ENCODE data around the gene CADPS2. TPM values are rescaled to one million over a fixed set of nuclear protein-coding genes. Genes with fewer than 3 reads are reported as not detected.

CADPS2 gene
- total RNA-seq, 2 experiments from 2014 or later = not detected

DNA sequence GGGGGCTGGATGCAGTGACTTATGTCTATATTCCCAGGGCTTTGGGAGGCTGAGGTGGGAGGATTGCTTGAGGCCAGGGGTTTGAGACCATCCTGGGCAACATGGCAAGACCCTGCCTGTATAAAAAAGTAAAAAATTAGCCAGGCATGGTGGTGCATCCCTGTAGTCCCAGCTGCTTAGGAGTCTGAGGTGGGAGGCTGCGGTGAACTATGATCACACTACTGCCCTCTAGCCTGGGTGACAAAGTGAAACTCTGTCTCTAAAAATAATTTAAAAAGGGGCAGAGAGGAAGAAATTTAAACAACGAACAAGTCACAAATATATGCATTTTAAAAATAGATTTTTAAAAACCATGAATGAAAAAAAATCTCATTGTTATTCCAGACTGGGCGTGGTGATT lies 535.6 kb downstream of the CADPS2 start:
- no peaks in the 10 kb centered on the region for H3K36me3 Mint-ChIP-seq (ENCODE audit: low read depth)
- no peak for ATAC-seq
- ChIA-PET POLR2A (no interaction called here), CTCF (no interaction called here)
- H3K27ac Mint-ChIP-seq = no peak overlapping the region
- no peak for DNase-seq
- H3K4me3 Mint-ChIP-seq = no peak overlapping the region
- H3K27me3 Mint-ChIP-seq = no peaks in the 10 kb centered on the region
- intact Hi-C loops (cut with micrococcal nuclease) = no loop called here
- no peaks in the 10 kb centered on the region for H3K4me1 Mint-ChIP-seq (ENCODE audit: low read depth)
- TF ChIP-seq, protein P1, sequence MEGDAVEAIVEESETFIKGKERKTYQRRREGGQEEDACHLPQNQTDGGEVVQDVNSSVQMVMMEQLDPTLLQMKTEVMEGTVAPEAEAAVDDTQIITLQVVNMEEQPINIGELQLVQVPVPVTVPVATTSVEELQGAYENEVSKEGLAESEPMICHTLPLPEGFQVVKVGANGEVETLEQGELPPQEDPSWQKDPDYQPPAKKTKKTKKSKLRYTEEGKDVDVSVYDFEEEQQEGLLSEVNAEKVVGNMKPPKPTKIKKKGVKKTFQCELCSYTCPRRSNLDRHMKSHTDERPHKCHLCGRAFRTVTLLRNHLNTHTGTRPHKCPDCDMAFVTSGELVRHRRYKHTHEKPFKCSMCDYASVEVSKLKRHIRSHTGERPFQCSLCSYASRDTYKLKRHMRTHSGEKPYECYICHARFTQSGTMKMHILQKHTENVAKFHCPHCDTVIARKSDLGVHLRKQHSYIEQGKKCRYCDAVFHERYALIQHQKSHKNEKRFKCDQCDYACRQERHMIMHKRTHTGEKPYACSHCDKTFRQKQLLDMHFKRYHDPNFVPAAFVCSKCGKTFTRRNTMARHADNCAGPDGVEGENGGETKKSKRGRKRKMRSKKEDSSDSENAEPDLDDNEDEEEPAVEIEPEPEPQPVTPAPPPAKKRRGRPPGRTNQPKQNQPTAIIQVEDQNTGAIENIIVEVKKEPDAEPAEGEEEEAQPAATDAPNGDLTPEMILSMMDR (IDR thresholded peaks at IDR 0.05) = no peak
- no peaks in the 10 kb centered on the region for H3K9me3 Mint-ChIP-seq

DNA sequence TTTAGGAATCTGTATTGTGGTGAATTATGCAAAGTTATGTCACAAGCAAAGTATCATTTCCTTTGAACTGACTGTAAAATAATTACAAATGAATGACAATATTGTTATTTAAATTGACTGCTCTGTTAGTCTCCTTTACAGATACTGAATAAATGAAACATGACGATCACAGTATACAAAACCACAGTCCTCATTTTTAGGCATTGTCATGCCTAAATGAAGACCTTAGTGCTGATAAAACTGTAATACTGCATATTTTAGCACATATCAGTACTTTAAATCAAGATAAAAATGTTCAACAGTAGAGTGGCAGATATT lies 542.0 kb downstream of the CADPS2 start:
- ATAC-seq = no peak
- POLR2A ChIA-PET = no interaction called here
- intact Hi-C loops (cut with micrococcal nuclease) = no loop called here

DNA sequence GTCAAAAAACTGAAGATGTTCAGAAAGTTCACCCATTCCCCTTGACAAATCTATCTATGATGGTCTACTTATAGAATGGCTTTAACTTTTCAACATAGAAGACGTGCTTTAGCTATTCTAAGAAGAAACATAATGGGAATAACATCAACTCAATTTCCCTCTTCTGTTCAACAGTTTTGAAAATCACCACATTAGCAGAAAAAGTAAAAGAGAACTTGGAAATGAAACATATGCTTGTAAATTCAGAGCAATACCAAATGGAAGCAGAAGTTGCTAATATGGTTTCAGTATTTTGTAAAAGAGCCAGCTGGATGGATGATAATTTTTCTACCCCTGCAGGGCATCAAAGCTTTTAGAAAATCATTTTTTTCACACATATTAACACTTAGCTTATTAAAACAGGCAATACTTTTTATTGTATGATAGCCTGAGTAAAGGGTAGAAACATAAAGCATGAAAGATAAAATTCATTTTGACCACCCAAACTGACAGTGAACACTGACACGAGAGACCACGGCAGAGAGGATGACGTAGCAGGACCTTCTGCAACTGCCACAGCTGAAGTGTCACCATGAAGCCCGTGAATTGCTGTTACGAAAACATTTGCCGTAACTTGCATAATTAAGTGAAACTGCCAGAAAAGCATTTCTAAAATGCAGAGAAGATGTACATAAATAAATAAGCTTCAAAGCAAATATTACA lies 542.5 kb downstream of the CADPS2 start:
- ATAC-seq = no peak
- CTCF ChIA-PET = no interaction called here
- no peaks in the 10 kb centered on the region for H3K36me3 Mint-ChIP-seq (ENCODE audit: low read depth)

More for the DNA sequence above, 542.0 kb downstream of the CADPS2 start:
- Mint-ChIP-seq H3K27ac (no peak overlapping the region), H3K27me3 (no peaks in the 10 kb centered on the region), H3K36me3 (ENCODE audit: low read depth) (no peaks in the 10 kb centered on the region), H3K9me3 (no peaks in the 10 kb centered on the region), H3K4me3 (no peak overlapping the region), H3K4me1 (ENCODE audit: low read depth) (no peaks in the 10 kb centered on the region)
- no peak for DNase-seq
- CTCF ChIA-PET = no interaction called here
- TF ChIP-seq, protein P1 (IDR thresholded peaks at IDR 0.05) = no peak

DNA sequence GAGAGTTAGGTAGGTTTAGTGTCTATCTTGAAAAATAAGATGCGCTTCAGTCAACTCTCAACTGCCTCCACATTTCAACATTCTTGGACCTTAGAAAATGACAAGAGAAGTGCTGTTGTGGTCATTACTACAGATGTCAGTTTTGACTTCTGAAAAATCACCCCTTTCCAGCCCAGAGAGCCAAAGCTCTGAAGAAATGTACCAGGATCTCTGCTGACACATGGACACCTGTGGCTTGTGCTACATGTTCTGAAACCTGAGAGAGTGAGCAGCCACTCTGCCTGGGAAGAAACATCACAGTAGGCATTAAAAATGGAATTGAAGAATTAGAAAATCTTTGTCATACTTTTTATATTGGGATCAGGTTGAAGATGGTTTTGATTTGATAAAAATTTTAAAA lies 545.8 kb downstream of the CADPS2 start:
- TF ChIP-seq, protein P1 (IDR thresholded peaks at IDR 0.05) = no peak
- ATAC-seq (no peak), DNase-seq (no peak)
- H3K4me3 Mint-ChIP-seq = no peak overlapping the region
- no peaks in the 10 kb centered on the region for H3K27me3 Mint-ChIP-seq
- CTCF ChIA-PET = no interaction called here
- intact Hi-C loops (cut with micrococcal nuclease) = no loop called here
- H3K4me1 Mint-ChIP-seq (ENCODE audit: low read depth) = no peaks in the 10 kb centered on the region
- no peak overlapping the region for H3K27ac Mint-ChIP-seq
- H3K9me3 Mint-ChIP-seq = no peaks in the 10 kb centered on the region
- no peaks in the 10 kb centered on the region for H3K36me3 Mint-ChIP-seq (ENCODE audit: low read depth)
- POLR2A ChIA-PET = no interaction called here

More for the DNA sequence above, 542.5 kb downstream of the CADPS2 start:
- H3K9me3 Mint-ChIP-seq = no peaks in the 10 kb centered on the region
- no peak overlapping the region for H3K27ac Mint-ChIP-seq
- POLR2A ChIA-PET = no interaction called here
- no peak for DNase-seq
- no peak overlapping the region for H3K4me3 Mint-ChIP-seq
- H3K4me1 Mint-ChIP-seq (ENCODE audit: low read depth) = no peaks in the 10 kb centered on the region
- TF ChIP-seq, protein P1 (IDR thresholded peaks at IDR 0.05) = no peak
- H3K27me3 Mint-ChIP-seq = no peaks in the 10 kb centered on the region
- intact Hi-C loops (cut with micrococcal nuclease) = no loop called here

DNA sequence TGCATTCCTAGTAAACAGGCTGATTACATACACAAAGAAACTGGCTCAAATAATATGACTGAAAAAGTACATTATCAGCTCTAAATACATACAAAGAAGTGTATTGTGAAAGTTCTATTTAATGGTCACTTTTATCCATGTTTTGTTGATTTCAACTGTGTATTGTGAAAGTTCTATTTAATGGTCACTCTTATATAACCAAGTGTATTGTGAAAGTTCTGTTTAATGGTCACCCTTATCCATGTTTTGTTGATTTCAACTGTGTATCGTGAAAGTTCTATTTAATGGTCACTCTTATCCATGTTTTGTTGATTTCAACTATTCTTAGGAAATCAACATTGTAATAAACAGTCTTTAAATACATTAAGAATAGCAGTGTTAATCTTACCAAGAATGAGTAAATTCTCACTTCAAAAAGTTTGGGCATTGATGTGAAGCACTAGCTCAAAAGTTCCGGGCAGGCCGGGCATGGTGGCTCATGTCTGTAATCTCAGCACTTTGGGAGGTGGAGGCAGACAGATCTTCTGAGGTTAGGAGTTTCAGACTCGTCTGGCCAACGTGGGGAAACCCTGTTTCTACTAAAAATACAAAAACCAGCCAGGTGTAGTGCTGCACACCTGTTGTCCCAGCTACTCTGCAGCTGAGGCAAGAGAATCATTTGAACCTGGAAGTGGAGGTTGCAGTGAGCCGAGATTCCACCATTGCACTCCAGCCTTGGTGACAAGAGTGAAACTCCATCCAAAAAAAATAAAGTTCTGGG lies 546.9 kb downstream of the CADPS2 start:
- H3K4me3 Mint-ChIP-seq = no peak overlapping the region
- no peaks in the 10 kb centered on the region for H3K4me1 Mint-ChIP-seq (ENCODE audit: low read depth)
- ATAC-seq (no peak), DNase-seq (no peak)
- H3K36me3 Mint-ChIP-seq (ENCODE audit: low read depth) = no peaks in the 10 kb centered on the region
- H3K9me3 Mint-ChIP-seq = no peaks in the 10 kb centered on the region
- TF ChIP-seq, protein P1 (IDR thresholded peaks at IDR 0.05) = no peak
- ChIA-PET POLR2A (no interaction called here), CTCF (interaction anchor here (0.7 kb wide), 1 partner anchor 13 kb away, joined by 3 read pairs; no protein-coding TSS in a partner anchor)
- intact Hi-C loops (cut with micrococcal nuclease) = no loop called here
- H3K27me3 Mint-ChIP-seq = no peaks in the 10 kb centered on the region
- no peak overlapping the region for H3K27ac Mint-ChIP-seq

Measured in activated CD8-positive, alpha-beta T cell treated with anti-CD3 and anti-CD28 coated beads for 36 hours (primary cell).